ENCODE measurements around the gene TNFRSF8.
A peak's percentile ranks its signal among the peaks of the same experiment; 100 is the strongest.

Gene TNFRSF8

GRCh38 chr1:12063141-12064072 lies at the start of gene TNFRSF8:
Gene TNFRSF8, plus strand, starts transcription at chr1:12063303. Its CDS starts 296 bp downstream, at chr1:12063599.
- peak; percentile 51 for DNase-seq
- ATAC-seq, result peak; percentile 20
- peak within 1 kb of the TSS; percentile 63 for H3K4me3 Mint-ChIP-seq
- H3K36me3 Mint-ChIP-seq (ENCODE audit: low read depth), result peaks cover 2% of the 10 kb centered on the region
- peaks cover 62% of the 10 kb centered on the region for H3K27me3 Mint-ChIP-seq
- peaks cover 67% of the 10 kb centered on the region for H3K4me1 Mint-ChIP-seq
- H3K9me3 Mint-ChIP-seq, result no peaks in the 10 kb centered on the region
- H3K27ac Mint-ChIP-seq, result no peak within 1 kb of the TSS

- H3K27ac Mint-ChIP-seq, result peak overlapping the region; percentile 35
- H3K4me1 Mint-ChIP-seq, result peaks cover 24% of the 10 kb centered on the region
- no peaks in the 10 kb centered on the region for H3K27me3 Mint-ChIP-seq
- no peak overlapping the region for H3K4me3 Mint-ChIP-seq
- DNase-seq, result no peak
- H3K9me3 Mint-ChIP-seq, result no peaks in the 10 kb centered on the region
- H3K36me3 Mint-ChIP-seq (ENCODE audit: low read depth), result peaks cover 12% of the 10 kb centered on the region
- ATAC-seq, result no peak
Measured at GRCh38 chr1:12014141-12014991, 48.7 kb upstream of the TNFRSF8 start.

- H3K36me3 Mint-ChIP-seq (ENCODE audit: low read depth), result peaks cover 8% of the 10 kb centered on the region
- no peaks in the 10 kb centered on the region for H3K9me3 Mint-ChIP-seq
- DNase-seq, result no peak
- no peak for ATAC-seq
- no peak overlapping the region for H3K27ac Mint-ChIP-seq
- H3K4me3 Mint-ChIP-seq, result no peak overlapping the region
- no peaks in the 10 kb centered on the region for H3K27me3 Mint-ChIP-seq
- H3K4me1 Mint-ChIP-seq, result peaks cover 27% of the 10 kb centered on the region
Measured at GRCh38 chr1:12015001-12015491, 48.1 kb upstream of the TNFRSF8 start.

- no peak for ATAC-seq
- Mint-ChIP-seq H3K36me3 (ENCODE audit: low read depth) (peaks cover 8% of the 10 kb centered on the region), H3K9me3 (no peaks in the 10 kb centered on the region), H3K27ac (no peak overlapping the region), H3K27me3 (no peaks in the 10 kb centered on the region), H3K4me3 (no peak overlapping the region), H3K4me1 (peaks cover 30% of the 10 kb centered on the region)
- DNase-seq, result no peak
Measured at GRCh38 chr1:12015499-12015898, 47.6 kb upstream of the TNFRSF8 start.

GRCh38 chr1:12016182-12016581 lies 46.9 kb upstream of the TNFRSF8 start:
- no peak overlapping the region for H3K27ac Mint-ChIP-seq
- H3K36me3 Mint-ChIP-seq (ENCODE audit: low read depth), result peaks cover 8% of the 10 kb centered on the region
- no peak overlapping the region for H3K4me3 Mint-ChIP-seq
- DNase-seq, result no peak
- no peak for ATAC-seq
- H3K9me3 Mint-ChIP-seq, result no peaks in the 10 kb centered on the region
- H3K4me1 Mint-ChIP-seq, result peaks cover 30% of the 10 kb centered on the region
- H3K27me3 Mint-ChIP-seq, result no peaks in the 10 kb centered on the region

- ATAC-seq (no peak), DNase-seq (no peak)
- H3K36me3 Mint-ChIP-seq (ENCODE audit: low read depth), result peaks cover 7% of the 10 kb centered on the region
- peaks cover 9% of the 10 kb centered on the region for H3K4me1 Mint-ChIP-seq
- H3K4me3 Mint-ChIP-seq, result peak overlapping the region; percentile 83
- no peaks in the 10 kb centered on the region for H3K27me3 Mint-ChIP-seq
- no peaks in the 10 kb centered on the region for H3K9me3 Mint-ChIP-seq
- H3K27ac Mint-ChIP-seq, result peak overlapping the region; percentile 54
Measured at GRCh38 chr1:12019858-12020509, 43.1 kb upstream of the TNFRSF8 start.

- peaks cover 13% of the 10 kb centered on the region for H3K36me3 Mint-ChIP-seq (ENCODE audit: low read depth)
- ATAC-seq (no peak), DNase-seq (no peak)
- no peak overlapping the region for H3K4me3 Mint-ChIP-seq
- H3K27ac Mint-ChIP-seq, result no peak overlapping the region
- no peaks in the 10 kb centered on the region for H3K9me3 Mint-ChIP-seq
- H3K4me1 Mint-ChIP-seq, result peaks cover 9% of the 10 kb centered on the region
- no peaks in the 10 kb centered on the region for H3K27me3 Mint-ChIP-seq
Measured at GRCh38 chr1:12021616-12022015, 41.5 kb upstream of the TNFRSF8 start.

- H3K27ac Mint-ChIP-seq, result no peak overlapping the region
- DNase-seq (no peak), ATAC-seq (no peak)
- no peak overlapping the region for H3K4me3 Mint-ChIP-seq
- no peaks in the 10 kb centered on the region for H3K9me3 Mint-ChIP-seq
- H3K36me3 Mint-ChIP-seq (ENCODE audit: low read depth), result peaks cover 13% of the 10 kb centered on the region
- no peaks in the 10 kb centered on the region for H3K27me3 Mint-ChIP-seq
- peaks cover 9% of the 10 kb centered on the region for H3K4me1 Mint-ChIP-seq
Measured at GRCh38 chr1:12022036-12022435, 41.1 kb upstream of the TNFRSF8 start.

GRCh38 chr1:12026586-12026985 lies 36.5 kb upstream of the TNFRSF8 start:
- Mint-ChIP-seq H3K27me3 (no peaks in the 10 kb centered on the region), H3K36me3 (ENCODE audit: low read depth) (peaks cover 20% of the 10 kb centered on the region), H3K4me3 (no peak overlapping the region), H3K9me3 (no peaks in the 10 kb centered on the region), H3K4me1 (no peaks in the 10 kb centered on the region), H3K27ac (no peak overlapping the region)
- ATAC-seq (no peak), DNase-seq (no peak)

GRCh38 chr1:12028248-12028647 lies 34.9 kb upstream of the TNFRSF8 start:
- Mint-ChIP-seq H3K27me3 (no peaks in the 10 kb centered on the region), H3K36me3 (ENCODE audit: low read depth) (peaks cover 18% of the 10 kb centered on the region), H3K4me3 (no peak overlapping the region), H3K27ac (no peak overlapping the region), H3K9me3 (no peaks in the 10 kb centered on the region), H3K4me1 (no peaks in the 10 kb centered on the region)
- no peak for DNase-seq
- no peak for ATAC-seq

- DNase-seq (no peak), ATAC-seq (no peak)
- Mint-ChIP-seq H3K4me1 (no peaks in the 10 kb centered on the region), H3K36me3 (ENCODE audit: low read depth) (peaks cover 18% of the 10 kb centered on the region), H3K27ac (no peak overlapping the region), H3K9me3 (no peaks in the 10 kb centered on the region), H3K27me3 (no peaks in the 10 kb centered on the region), H3K4me3 (no peak overlapping the region)
Measured at GRCh38 chr1:12028957-12029511, 34.1 kb upstream of the TNFRSF8 start.

GRCh38 chr1:12029720-12030339 lies 33.3 kb upstream of the TNFRSF8 start:
- peaks cover 14% of the 10 kb centered on the region for H3K36me3 Mint-ChIP-seq (ENCODE audit: low read depth)

GRCh38 chr1:12031039-12031980 lies 31.8 kb upstream of the TNFRSF8 start:
- no peaks in the 10 kb centered on the region for H3K4me1 Mint-ChIP-seq
- no peaks in the 10 kb centered on the region for H3K9me3 Mint-ChIP-seq
- H3K4me3 Mint-ChIP-seq, result no peak overlapping the region
- no peak overlapping the region for H3K27ac Mint-ChIP-seq
- H3K27me3 Mint-ChIP-seq, result no peaks in the 10 kb centered on the region
- peak; percentile 49 for DNase-seq
- peak; percentile 64 for ATAC-seq
- H3K36me3 Mint-ChIP-seq (ENCODE audit: low read depth), result peaks cover 7% of the 10 kb centered on the region

More at GRCh38 chr1:12029720-12030339, 33.3 kb upstream of the TNFRSF8 start:
- Mint-ChIP-seq H3K27ac (no peak overlapping the region), H3K4me1 (no peaks in the 10 kb centered on the region), H3K27me3 (no peaks in the 10 kb centered on the region), H3K4me3 (no peak overlapping the region), H3K9me3 (no peaks in the 10 kb centered on the region)
- DNase-seq (no peak), ATAC-seq (no peak)

Measured in activated naive CD8-positive, alpha-beta T cell treated with anti-CD3 and anti-CD28 coated beads, Interleukin-2, amount 50 U/mL, for 24 hours (primary cell).